Activated CD8-positive, alpha-beta T cell treated with anti-CD3 and anti-CD28 coated beads, Interleukin-2, amount 10 ng/mL, durations not matched to agents 7 days and 5 days (primary cell): ENCODE data around the gene MPP7. TPM values are rescaled to one million over a fixed set of nuclear protein-coding genes. Genes with fewer than 3 reads are reported as not detected.
A peak's percentile ranks its signal among the peaks of the same experiment; 100 is the strongest.
"Not testable (repeated sequence)": the region's sequence is repeated elsewhere in the genome, so short reads cannot be mapped to it uniquely, and the experiment has no call there.

Source experiments
- ATAC-seq: fragments of 150-1000 bp; cut with Tn5 transposase; one replicate; pipeline ENCODE4 v1.10.0; 2021; ENCODE audit warnings: moderate library complexity
- CTCF ChIA-PET: fragments of 350-600 bp; sonication (Branson Sonifier 250); formaldehyde crosslinking; loops from one replicate; lab custom pipeline; 2021; ENCODE audit warnings: antibody characterized with exemption; lab: Charles Lee
- POLR2A ChIA-PET: fragments of 350-600 bp; sonication (Branson Sonifier 250); formaldehyde crosslinking; loops from one replicate; lab custom pipeline; 2021; ENCODE audit warnings: antibody characterized with exemption; lab: Charles Lee
- DNase-seq: peaks from one replicate; pipeline ENCODE4 v3.0.0-alpha.2; 2020
- H3K27ac Mint-ChIP-seq: one replicate; pipeline ENCODE4 v1.8.0; 2021; ENCODE audit warnings: mild to moderate bottlenecking, mixed read lengths
- H3K27me3 Mint-ChIP-seq: one replicate; pipeline ENCODE4 v1.8.0; 2021; ENCODE audit warnings: low read depth, mixed read lengths
- H3K36me3 Mint-ChIP-seq: one replicate; pipeline ENCODE4 v1.8.0; 2021; ENCODE audit warnings: low read depth, mixed read lengths
- H3K4me1 Mint-ChIP-seq: one replicate; pipeline ENCODE4 v1.8.0; 2021; ENCODE audit warnings: low read depth, mixed read lengths
- H3K4me3 Mint-ChIP-seq: one replicate; pipeline ENCODE4 v1.8.0; 2021; ENCODE audit warnings: mild to moderate bottlenecking, mixed read lengths
- H3K9me3 Mint-ChIP-seq: one replicate; pipeline ENCODE4 v1.8.0; 2022; ENCODE audit warnings: mixed read lengths; ENCODE audit not compliant: insufficient read depth
- total RNA-seq, 2 experiments: library from RNA; stranded (reverse); gene quantifications; one replicate each; pipeline ENCODE4 v1.2.3, GENCODE V29; 2021

Gene MPP7
- 10 to 100 TPM; 13.0 to 13.5 TPM for total RNA-seq

DNA sequence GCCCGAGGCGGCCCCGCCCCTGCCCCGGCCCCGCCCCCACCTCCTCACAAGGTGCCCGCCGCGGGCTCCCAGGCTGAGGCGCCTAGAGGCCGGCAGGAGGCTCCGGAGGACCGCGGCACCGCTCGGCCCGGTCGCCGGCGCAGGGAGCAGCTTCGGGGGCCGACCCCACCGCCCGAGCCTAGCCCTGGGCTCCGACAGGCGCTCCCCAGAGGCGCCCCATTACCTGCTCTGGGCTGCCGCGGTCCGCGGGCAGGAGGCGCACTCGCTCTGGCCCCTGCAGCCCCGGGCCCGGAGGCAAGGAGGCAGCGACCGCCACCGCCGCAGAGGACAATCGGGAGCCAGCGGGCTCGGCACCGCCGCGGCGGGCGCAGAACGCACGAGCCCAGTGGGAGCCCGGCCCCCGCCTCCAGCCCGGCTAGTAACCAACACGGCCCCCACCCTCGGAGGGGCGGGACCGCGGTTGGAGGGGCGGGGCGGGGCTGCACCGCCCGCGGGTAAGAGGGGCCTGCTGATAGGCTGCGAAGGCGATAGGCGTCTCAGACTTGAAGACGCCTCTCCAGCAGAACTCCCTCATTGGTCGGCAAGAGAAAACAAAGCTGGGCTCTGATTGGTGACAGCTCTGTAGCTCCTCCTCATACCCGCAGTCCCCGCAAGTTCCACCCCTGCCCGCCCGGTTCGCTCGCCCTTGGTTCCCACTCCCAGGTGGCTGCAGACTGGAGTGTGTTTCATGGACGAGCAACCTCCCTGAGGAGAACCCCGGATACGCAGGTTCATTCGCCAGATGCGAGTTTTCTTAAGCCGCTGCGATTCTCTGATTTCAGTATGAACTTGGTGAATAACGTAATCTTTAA lies at the start of gene MPP7:
MPP7 (minus strand) TSS at position 427 of the 851 bp plus-strand sequence. CDS start 64,460 bp downstream, outside the sequence.
- peak; percentile 98 for ATAC-seq
- ChIA-PET CTCF (interaction anchor here (0.6 to 9.0 kb wide), 29 partner anchors 9 to 645 kb away, joined by 3 to 186 read pairs (median 4); no protein-coding TSS in a partner anchor), POLR2A (interaction anchor here (0.5 to 3.5 kb wide), 13 partner anchors 11 to 261 kb away, joined by 3 to 47 read pairs (median 3); no protein-coding TSS in a partner anchor)
- Mint-ChIP-seq H3K4me3 (peak within 1 kb of the TSS; percentile 81), H3K36me3 (no peaks in the 10 kb centered on the region), H3K4me1 (peaks cover 40% of the 10 kb centered on the region), H3K27me3 (peaks cover 15% of the 10 kb centered on the region), H3K27ac (peak within 1 kb of the TSS; percentile 69), H3K9me3 (no peaks in the 10 kb centered on the region)
- DNase-seq = peak; percentile 96

DNA sequence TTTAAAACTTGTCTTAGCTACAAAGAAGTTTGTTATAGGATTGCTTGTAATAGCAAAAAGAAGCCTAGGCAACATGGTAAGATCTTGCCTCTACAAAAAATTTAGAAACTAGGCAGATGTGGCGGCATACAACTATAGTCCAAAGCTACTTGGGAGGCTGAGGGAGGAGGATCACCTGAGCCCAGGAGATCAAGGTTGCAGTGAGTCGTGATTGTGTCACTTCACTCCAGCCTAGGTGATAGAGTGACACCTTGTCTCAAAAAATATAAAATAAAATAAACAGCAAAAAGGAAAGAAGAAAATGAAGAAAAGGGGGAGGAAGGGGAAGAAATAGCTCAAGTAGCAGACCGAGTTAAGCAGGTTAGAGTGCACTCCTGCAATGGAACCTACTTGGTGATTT lies 47.0 kb upstream of the MPP7 start:
- POLR2A ChIA-PET = interaction anchor here (1.2 to 1.3 kb wide), 2 partner anchors 15 to 18 kb away, joined by 3 to 4 read pairs; no protein-coding TSS in a partner anchor
- no peak for ATAC-seq
- peaks cover 18% of the 10 kb centered on the region for H3K36me3 Mint-ChIP-seq
- peaks cover 26% of the 10 kb centered on the region for H3K9me3 Mint-ChIP-seq
- H3K27me3 Mint-ChIP-seq = no peaks in the 10 kb centered on the region
- no peak overlapping the region for H3K4me3 Mint-ChIP-seq
- no peak overlapping the region for H3K27ac Mint-ChIP-seq
- CTCF ChIA-PET = interaction anchor here (0.6 to 1.6 kb wide), 6 partner anchors 9 to 57 kb away, joined by 3 to 4 read pairs (median 3); no protein-coding TSS in a partner anchor
- no peak for DNase-seq
- peaks cover 6% of the 10 kb centered on the region for H3K4me1 Mint-ChIP-seq

DNA sequence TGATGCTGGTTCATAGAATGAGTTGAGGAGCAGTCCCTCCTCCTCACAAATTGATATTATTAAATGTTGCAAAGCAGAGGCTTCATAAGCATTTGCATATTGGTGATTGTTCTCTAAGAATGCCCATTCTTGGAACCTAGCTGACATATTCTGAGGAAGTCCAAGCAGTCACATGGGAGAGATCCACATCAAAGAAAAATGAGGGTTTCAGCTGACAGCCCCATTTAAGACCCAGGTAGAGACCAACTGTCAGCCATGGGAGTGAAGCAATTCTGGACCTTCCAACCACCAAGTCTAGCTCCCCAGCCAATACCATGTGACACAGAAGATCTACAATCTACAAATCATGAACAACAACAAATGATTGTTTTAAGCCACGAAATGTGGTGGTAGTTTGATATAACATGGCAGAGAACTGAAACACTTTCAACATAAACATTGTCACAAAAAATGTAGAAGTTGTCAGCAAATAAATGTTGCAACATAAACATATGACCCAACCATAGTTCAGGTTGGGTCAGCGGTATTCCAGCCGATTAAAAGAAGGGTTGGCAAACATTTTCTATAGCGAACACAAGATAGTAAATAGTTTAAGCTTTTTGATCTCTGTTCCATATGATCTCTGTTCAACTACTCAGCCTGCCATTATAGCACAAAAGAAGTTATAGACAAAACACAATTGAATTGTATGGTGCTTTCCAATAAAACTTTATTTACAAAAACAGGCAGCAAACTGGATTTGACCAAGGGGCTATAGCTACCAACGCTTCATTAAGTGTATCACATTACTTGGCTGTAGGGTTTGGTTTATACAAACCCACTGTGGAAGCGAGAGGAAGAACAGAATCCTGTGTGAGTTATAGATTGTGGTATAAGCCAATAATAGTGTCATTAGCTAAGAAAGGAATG lies 41.4 kb upstream of the MPP7 start:
- Mint-ChIP-seq H3K4me3 (no peak overlapping the region), H3K9me3 (peaks cover 44% of the 10 kb centered on the region), H3K4me1 (peaks cover 34% of the 10 kb centered on the region), H3K27ac (peak overlapping the region; percentile 68), H3K27me3 (no peaks in the 10 kb centered on the region), H3K36me3 (peaks cover 49% of the 10 kb centered on the region)
- DNase-seq (no peak), ATAC-seq (peak; percentile 36)
- CTCF ChIA-PET = interaction anchor here (0.6 to 2.0 kb wide), 3 partner anchors 9 to 37 kb away, joined by 3 to 9 read pairs (median 3); no protein-coding TSS in a partner anchor
- POLR2A ChIA-PET = interaction anchor here (0.5 to 2.6 kb wide), 2 partner anchors 9 to 1877 kb away, joined by 3 to 15 read pairs; no protein-coding TSS in a partner anchor

DNA sequence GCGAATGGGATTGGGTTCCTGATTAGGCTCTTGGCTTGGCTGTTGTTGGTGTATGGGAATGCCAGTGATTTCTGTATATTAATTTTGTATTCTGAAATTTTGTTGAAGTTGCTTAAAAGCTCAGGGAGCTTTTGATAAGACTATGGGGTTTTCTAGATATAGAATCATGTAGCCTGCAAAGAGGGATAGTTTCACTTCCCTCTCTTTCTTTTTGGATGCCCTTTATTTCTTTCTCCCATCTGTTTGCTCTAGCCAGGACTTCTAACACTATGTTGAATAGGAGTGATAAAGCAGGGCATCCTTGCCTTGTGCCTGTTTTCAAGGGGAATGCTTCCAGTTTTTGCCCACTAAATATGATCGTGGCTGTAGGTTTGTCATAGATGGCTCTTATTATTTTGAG lies 40.4 kb upstream of the MPP7 start:
- ATAC-seq (no peak), DNase-seq (no peak)
- ChIA-PET CTCF (interaction anchor here (2.0 kb wide), 1 partner anchor 24 kb away, joined by 9 read pairs; no protein-coding TSS in a partner anchor), POLR2A (interaction anchor here (0.7 to 2.6 kb wide), 2 partner anchors 8 to 207 kb away, joined by 3 to 15 read pairs; no protein-coding TSS in a partner anchor)
- Mint-ChIP-seq H3K4me3 (no peak overlapping the region), H3K4me1 (peaks cover 40% of the 10 kb centered on the region), H3K9me3 (peaks cover 39% of the 10 kb centered on the region), H3K27me3 (no peaks in the 10 kb centered on the region), H3K27ac (no peak overlapping the region), H3K36me3 (peaks cover 52% of the 10 kb centered on the region)

DNA sequence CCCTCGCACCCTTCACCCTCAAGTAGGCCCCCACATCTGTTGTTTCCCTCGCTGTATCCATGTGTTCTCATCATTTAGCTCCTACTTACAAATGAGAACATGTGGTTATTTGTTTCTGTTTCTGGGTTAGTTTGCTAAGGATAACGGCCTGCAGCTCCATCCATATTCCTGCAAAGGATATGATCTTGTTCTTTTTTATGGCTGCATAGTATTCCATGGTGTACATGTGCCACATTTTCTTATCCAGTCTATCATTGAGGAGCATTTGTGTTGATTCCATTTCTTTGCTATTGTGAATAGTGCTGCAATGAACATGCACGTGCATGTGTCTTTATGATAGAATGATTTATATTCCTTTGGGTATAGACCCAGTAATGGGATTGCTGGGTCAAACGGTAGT lies 38.8 kb upstream of the MPP7 start:
- CTCF ChIA-PET, POLR2A ChIA-PET: not testable (repeated sequence)

DNA sequence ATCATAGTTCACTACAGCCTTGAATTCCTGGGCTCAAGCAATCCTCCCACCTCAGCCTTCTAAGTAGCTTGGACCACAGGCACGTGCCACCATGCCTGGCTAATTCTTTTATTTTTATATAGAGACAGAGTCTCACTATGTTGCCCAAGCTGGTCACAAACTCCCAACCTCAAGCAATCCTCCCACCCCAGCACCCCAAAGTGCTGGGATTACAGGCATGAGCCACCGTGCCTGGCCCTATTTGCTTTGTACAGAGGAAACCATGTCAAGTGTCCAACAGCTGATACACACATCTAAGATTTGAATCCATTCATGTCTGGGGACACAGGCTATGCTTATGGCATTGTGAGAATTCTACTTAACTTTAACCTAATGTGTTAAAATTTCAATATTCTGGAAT lies 29.9 kb upstream of the MPP7 start:
- CTCF ChIA-PET = interaction anchor here (1.3 to 11.1 kb wide), 5 partner anchors 15 to 61 kb away, joined by 3 to 183 read pairs (median 71); partner anchors contain the start of gene MPP7
- no peak for DNase-seq
- POLR2A ChIA-PET = interaction anchor here (1.0 to 5.8 kb wide), 6 partner anchors 8 to 200 kb away, joined by 4 to 144 read pairs (median 25); partner anchors contain the start of genes MPP7 and WAC
- Mint-ChIP-seq H3K4me1 (peaks cover 65% of the 10 kb centered on the region), H3K36me3 (peaks cover 4% of the 10 kb centered on the region), H3K27me3 (no peaks in the 10 kb centered on the region), H3K4me3 (peak overlapping the region; percentile 89), H3K27ac (peak overlapping the region; percentile 82), H3K9me3 (no peaks in the 10 kb centered on the region)
- no peak for ATAC-seq

More for the DNA sequence above, 38.8 kb upstream of the MPP7 start:
- not testable (repeated sequence) for H3K4me3 Mint-ChIP-seq, DNase-seq, H3K27ac Mint-ChIP-seq, ATAC-seq, H3K27me3 Mint-ChIP-seq
- H3K36me3 Mint-ChIP-seq = peaks cover 44% of the 10 kb centered on the region
- H3K9me3 Mint-ChIP-seq = peaks cover 29% of the 10 kb centered on the region
- H3K4me1 Mint-ChIP-seq = peaks cover 49% of the 10 kb centered on the region

DNA sequence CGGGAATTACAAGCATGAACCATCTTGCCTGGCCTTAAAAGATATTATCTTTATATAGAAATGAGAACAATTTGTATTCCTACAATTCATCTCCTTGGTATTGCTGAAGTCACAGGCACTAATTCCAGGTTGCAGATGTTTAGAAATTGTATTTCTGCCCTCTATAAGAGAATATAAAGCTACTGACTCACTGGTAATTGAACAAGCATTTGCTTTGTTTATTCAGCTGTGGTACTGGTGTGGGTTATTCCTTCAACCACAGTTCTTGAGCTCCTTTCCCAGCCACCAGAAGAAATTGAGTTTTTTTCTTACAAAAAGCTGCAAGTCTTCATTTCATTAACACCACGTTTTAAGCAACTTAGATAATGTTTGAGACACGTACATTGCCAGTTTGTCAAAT lies 29.0 kb upstream of the MPP7 start:
- Mint-ChIP-seq H3K4me1 (peaks cover 62% of the 10 kb centered on the region), H3K4me3 (peak overlapping the region; percentile 56), H3K36me3 (peaks cover 4% of the 10 kb centered on the region), H3K9me3 (no peaks in the 10 kb centered on the region), H3K27ac (peak overlapping the region; percentile 77), H3K27me3 (no peaks in the 10 kb centered on the region)
- ATAC-seq (no peak), DNase-seq (no peak)
- POLR2A ChIA-PET = interaction anchor here (0.7 to 5.8 kb wide), 3 partner anchors 29 to 124 kb away, joined by 4 to 144 read pairs (median 6); no protein-coding TSS in a partner anchor
- CTCF ChIA-PET = interaction anchor here (0.9 to 11.1 kb wide), 7 partner anchors 11 to 81 kb away, joined by 3 to 183 read pairs (median 7); partner anchors contain the start of gene MPP7

DNA sequence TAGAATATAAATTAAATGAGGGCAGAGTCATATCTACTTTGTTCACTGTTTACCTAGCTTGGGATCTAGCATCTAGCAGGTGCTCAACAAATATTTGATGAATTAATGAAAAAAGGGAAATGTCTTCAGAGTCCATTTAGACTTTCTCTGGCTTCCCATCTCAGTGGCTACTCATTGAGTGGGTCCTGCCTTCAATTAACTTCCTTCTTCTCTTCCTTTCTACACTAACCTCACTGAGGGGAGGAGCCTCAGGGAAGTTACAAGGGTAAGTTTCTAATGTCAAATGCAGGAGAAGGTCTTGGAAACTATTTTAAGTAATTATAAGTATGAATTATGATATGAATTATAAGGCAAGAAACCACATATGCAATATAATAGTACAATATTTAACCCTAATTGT lies 28.2 kb upstream of the MPP7 start:
- Mint-ChIP-seq H3K36me3 (peaks cover 4% of the 10 kb centered on the region), H3K9me3 (no peaks in the 10 kb centered on the region), H3K4me3 (peak overlapping the region; percentile 16), H3K27me3 (no peaks in the 10 kb centered on the region), H3K4me1 (peaks cover 62% of the 10 kb centered on the region), H3K27ac (peak overlapping the region; percentile 65)
- POLR2A ChIA-PET = interaction anchor here (0.8 to 5.8 kb wide), 2 partner anchors 28 to 36 kb away, joined by 6 to 144 read pairs; no protein-coding TSS in a partner anchor
- CTCF ChIA-PET = interaction anchor here (0.9 to 11.1 kb wide), 9 partner anchors 10 to 89 kb away, joined by 3 to 183 read pairs (median 7); partner anchors contain the start of gene MPP7
- ATAC-seq (no peak), DNase-seq (no peak)

DNA sequence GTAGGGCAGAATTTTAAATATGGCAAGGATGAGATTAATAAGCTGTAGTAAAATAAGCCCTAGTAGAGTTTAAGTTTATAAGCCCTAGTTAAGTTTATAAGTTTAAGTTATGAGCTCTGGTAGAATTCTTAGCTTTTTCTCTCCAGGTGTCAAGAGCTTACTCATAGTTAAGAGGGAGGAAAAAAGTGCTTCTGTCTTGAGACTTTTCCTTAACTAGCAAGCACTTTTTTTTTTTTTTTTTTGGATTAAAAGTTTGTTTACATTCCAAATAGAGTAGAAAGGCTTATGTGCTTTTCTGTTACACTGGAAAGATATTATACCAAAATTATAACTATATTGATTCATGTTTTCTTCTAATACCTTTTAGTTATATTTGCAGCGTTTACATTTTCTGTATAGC lies 25.5 kb upstream of the MPP7 start:
- Mint-ChIP-seq H3K36me3 (peaks cover 3% of the 10 kb centered on the region), H3K27ac (no peak overlapping the region), H3K4me3 (no peak overlapping the region), H3K4me1 (peaks cover 46% of the 10 kb centered on the region), H3K9me3 (no peaks in the 10 kb centered on the region), H3K27me3 (no peaks in the 10 kb centered on the region)
- DNase-seq = no peak
- ChIA-PET CTCF (interaction anchor here (0.9 to 11.1 kb wide), 6 partner anchors 8 to 78 kb away, joined by 3 to 183 read pairs (median 6); partner anchors contain the start of gene MPP7), POLR2A (interaction anchor here (3.2 kb wide), 1 partner anchor 40 kb away, joined by 15 read pairs; no protein-coding TSS in a partner anchor)
- ATAC-seq = no peak

DNA sequence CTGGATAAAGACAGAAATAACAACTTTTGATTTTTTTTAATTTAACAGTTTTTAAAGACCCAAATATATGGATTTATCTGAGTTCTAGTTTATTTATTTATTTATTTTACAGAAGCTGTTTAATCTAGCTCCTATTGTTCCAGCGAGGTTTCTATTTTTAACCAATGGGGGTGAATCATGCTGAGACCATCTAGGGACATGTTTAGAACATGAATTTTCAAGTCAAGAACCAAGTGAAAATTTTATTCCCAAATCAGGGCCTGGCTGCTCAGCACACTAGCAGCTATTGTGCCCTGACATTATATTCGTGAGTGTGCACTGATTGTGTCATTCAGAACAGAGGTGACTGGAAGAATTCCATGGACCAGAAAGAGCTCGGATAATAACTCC lies 24.6 kb upstream of the MPP7 start:
- H3K27me3 Mint-ChIP-seq = no peaks in the 10 kb centered on the region
- ATAC-seq = no peak
- no peak overlapping the region for H3K4me3 Mint-ChIP-seq
- POLR2A ChIA-PET = interaction anchor here (1.4 to 3.2 kb wide), 2 partner anchors 24 to 41 kb away, joined by 6 to 15 read pairs; partner anchors contain the start of gene MPP7
- peaks cover 41% of the 10 kb centered on the region for H3K4me1 Mint-ChIP-seq
- H3K9me3 Mint-ChIP-seq = no peaks in the 10 kb centered on the region
- H3K27ac Mint-ChIP-seq = no peak overlapping the region
- CTCF ChIA-PET = interaction anchor here (1.4 to 11.1 kb wide), 6 partner anchors 20 to 77 kb away, joined by 3 to 183 read pairs (median 6); partner anchors contain the start of gene MPP7
- H3K36me3 Mint-ChIP-seq = peaks cover 3% of the 10 kb centered on the region
- no peak for DNase-seq
